OCI-LY3 (cell line): ENCODE results near the gene CLSTN2.

Experiments used
- EZH2phosphoT487 ChIP-seq: fragments of 200-600 bp; shearing (Covaris generic); IDR thresholded peaks from 2 replicates; pipeline ENCODE4 v1.6.1; 2018; ENCODE audit warnings: antibody characterized with exemption, mixed run types, low read depth
- TF ChIP-seq, protein P1 (sequence below): fragments of 200-600, 300-600 bp; sonication (generic); IDR thresholded peaks from 2 replicates; pipeline ENCODE4 v1.5.1; 2014; ENCODE audit warnings: antibody characterized with exemption, low read length, low read depth

GRCh38 chr3:140396110-140396509 lies 461.1 kb downstream of the CLSTN2 start:
- TF ChIP-seq, protein P1, sequence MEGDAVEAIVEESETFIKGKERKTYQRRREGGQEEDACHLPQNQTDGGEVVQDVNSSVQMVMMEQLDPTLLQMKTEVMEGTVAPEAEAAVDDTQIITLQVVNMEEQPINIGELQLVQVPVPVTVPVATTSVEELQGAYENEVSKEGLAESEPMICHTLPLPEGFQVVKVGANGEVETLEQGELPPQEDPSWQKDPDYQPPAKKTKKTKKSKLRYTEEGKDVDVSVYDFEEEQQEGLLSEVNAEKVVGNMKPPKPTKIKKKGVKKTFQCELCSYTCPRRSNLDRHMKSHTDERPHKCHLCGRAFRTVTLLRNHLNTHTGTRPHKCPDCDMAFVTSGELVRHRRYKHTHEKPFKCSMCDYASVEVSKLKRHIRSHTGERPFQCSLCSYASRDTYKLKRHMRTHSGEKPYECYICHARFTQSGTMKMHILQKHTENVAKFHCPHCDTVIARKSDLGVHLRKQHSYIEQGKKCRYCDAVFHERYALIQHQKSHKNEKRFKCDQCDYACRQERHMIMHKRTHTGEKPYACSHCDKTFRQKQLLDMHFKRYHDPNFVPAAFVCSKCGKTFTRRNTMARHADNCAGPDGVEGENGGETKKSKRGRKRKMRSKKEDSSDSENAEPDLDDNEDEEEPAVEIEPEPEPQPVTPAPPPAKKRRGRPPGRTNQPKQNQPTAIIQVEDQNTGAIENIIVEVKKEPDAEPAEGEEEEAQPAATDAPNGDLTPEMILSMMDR, result no peak
- no peak for TF ChIP-seq EZH2phosphoT487
